Endothelial cell of umbilical vein (primary cell): ENCODE results near the gene CNTNAP2.

Source experiments
- JUN ChIP-seq: IDR thresholded peaks from 2 replicates; pipeline ENCODE4 v1.6.1; 2011; ENCODE audit warnings: borderline replicate concordance, low read depth; ENCODE audit not compliant: insufficient read length, insufficient read depth
- TF ChIP-seq, protein P1 (sequence below), 2 donors: IDR thresholded peaks; 1 replicate in 1 of 2; 2 replicates in 1 of 2; pipeline ENCODE4 v1.5.1; 2011; ENCODE audit warnings: low read length in 2 of 2, mild to moderate bottlenecking in 2 of 2, moderate library complexity in 2 of 2, control low read depth in 1 of 2, inconsistent platforms in 1 of 2, low read depth in 1 of 2; ENCODE audit not compliant: insufficient read depth in 1 of 2; ENCODE audit errors: extremely low read depth in 1 of 2

DNA sequence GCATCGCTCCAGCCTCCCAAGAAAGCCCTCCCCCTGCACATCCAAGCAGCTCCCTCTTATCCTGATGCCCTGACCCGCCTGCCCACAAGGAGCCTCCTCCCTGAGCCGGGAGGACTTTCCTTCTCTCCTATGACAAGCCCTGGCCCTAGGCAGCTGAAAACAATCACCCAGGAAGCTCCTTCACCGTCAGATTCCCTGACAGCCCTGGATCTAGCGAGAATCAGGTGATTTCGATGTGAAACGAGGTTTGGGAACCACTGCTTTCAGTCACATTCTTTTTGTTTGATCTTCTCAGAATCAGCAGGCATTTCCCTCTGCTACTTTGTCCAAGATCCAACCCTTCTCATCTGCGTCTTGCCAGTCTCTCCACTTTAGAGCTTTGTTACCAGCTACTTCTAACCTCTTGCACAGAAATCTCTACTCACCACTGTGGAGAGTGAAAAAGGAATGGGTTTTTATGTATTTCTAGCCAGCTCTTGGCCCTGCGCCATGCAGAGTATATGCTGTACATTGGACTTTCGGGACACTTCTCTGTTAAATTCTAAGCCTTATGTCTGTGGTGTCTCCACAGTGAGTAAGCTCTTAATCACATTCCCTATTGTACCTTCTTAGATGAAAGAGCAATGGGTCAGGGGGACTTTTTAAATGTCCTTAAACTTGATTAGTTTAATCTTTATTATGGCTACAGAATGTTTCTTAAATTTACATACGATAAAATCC, 2220.8 kb downstream of the CNTNAP2 start:
- TF ChIP-seq, protein P1, sequence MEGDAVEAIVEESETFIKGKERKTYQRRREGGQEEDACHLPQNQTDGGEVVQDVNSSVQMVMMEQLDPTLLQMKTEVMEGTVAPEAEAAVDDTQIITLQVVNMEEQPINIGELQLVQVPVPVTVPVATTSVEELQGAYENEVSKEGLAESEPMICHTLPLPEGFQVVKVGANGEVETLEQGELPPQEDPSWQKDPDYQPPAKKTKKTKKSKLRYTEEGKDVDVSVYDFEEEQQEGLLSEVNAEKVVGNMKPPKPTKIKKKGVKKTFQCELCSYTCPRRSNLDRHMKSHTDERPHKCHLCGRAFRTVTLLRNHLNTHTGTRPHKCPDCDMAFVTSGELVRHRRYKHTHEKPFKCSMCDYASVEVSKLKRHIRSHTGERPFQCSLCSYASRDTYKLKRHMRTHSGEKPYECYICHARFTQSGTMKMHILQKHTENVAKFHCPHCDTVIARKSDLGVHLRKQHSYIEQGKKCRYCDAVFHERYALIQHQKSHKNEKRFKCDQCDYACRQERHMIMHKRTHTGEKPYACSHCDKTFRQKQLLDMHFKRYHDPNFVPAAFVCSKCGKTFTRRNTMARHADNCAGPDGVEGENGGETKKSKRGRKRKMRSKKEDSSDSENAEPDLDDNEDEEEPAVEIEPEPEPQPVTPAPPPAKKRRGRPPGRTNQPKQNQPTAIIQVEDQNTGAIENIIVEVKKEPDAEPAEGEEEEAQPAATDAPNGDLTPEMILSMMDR (IDR thresholded peaks at IDR 0.05; ENCODE audit: extremely low read depth in 1 of 2, insufficient read depth in 1 of 2, low read depth in 1 of 2, low read length in 2 of 2) = no peak
- no peak for TF ChIP-seq JUN
